SH-SY5Y (cell line): Measurements from ENCODE around the gene ADAM15.

Source experiments
- GATA2 ChIP-seq: IDR thresholded peaks from 2 replicates; pipeline ENCODE4 v1.6.1; 2011; ENCODE audit warnings: mild to moderate bottlenecking, low read depth, low read length
- GATA3 ChIP-seq: IDR thresholded peaks from 2 replicates; pipeline ENCODE4 v1.6.1; 2011; ENCODE audit warnings: low read depth, mild to moderate bottlenecking, low read length, moderate library complexity

- TF ChIP-seq GATA3 (no peak), GATA2 (no peak)
These were observed 13.8 kb downstream of the ADAM15 start for GRCh38 chr1:155064832-155065429.
